ENCODE results near the gene GLS.
"Not testable (repeated sequence)": the region's sequence is repeated elsewhere in the genome, so short reads cannot be mapped to it uniquely, and the experiment has no call there.

GRCh38 chr2:190995315-190995714 lies 114.7 kb downstream of the GLS start:
- TF ChIP-seq BRCA1 (IDR thresholded peaks at IDR 0.05); BRCA1 (CRISPR knock-in tag; IDR thresholded peaks at IDR 0.05); ELK1 (CRISPR knock-in tag; IDR thresholded peaks at IDR 0.05); CTCF (IDR thresholded peaks at IDR 0.05 in 2 of 3, conservative IDR thresholded peaks at IDR 0.05 in 1 of 3; ENCODE audit: insufficient read depth in 2 of 3, low read depth in 1 of 3, low read length in 3 of 3); PRPF4 (IDR thresholded peaks at IDR 0.05; ENCODE audit: insufficient read depth, low read depth, low read length, poor library complexity, severe bottlenecking); PHF20 (IDR thresholded peaks at IDR 0.05; ENCODE audit: partially characterized antibody); PURB (CRISPR knock-in tag; IDR thresholded peaks at IDR 0.05; ENCODE audit: low read depth); CXXC5 (CRISPR knock-in tag; IDR thresholded peaks at IDR 0.05); TCF7 (IDR thresholded peaks at IDR 0.05; ENCODE audit: borderline replicate concordance); RCOR1 (IDR thresholded peaks at IDR 0.05; ENCODE audit: borderline replicate concordance in 1 of 2, low read depth in 2 of 2, low read length in 2 of 2); CEBPB (tag; IDR thresholded peaks at IDR 0.05); GTF3C2 (IDR thresholded peaks at IDR 0.05; ENCODE audit: borderline replicate concordance, extremely low read depth, insufficient read length); JUNB (CRISPR knock-in tag; conservative IDR thresholded peaks at IDR 0.05); XRCC4 (IDR thresholded peaks at IDR 0.05; ENCODE audit: extremely low read depth, insufficient read depth, insufficient read length); SIX5 (IDR thresholded peaks at IDR 0.05; ENCODE audit: borderline replicate concordance in 1 of 2, insufficient read depth in 1 of 2, low read depth in 1 of 2, low read length in 2 of 2): not testable (repeated sequence)

Measured in K562 (cell line).